ENCODE results near the gene LGR4. TPM values are rescaled to one million over a fixed set of nuclear protein-coding genes. Genes with fewer than 3 reads are reported as not detected.

The LGR4 gene
- total RNA-seq, 5 donors from 2014 or later (not counting 1 experiment from before 2014, with no cell fraction given): 0.68 to 2.4 (median 1.2) TPM

- Mint-ChIP-seq H3K36me3 (no peaks in the 10 kb centered on the region), H3K9me3 (no peaks in the 10 kb centered on the region), H3K4me1 (no peaks in the 10 kb centered on the region), H3K4me3 (no peak overlapping the region), H3K27me3 (no peaks in the 10 kb centered on the region), H3K27ac (no peak overlapping the region)
- Histone ChIP-seq H3K27me3 (replicated peaks in 1 of 2; ENCODE audit: control insufficient read depth in 2 of 2, extremely low read depth in 1 of 2, insufficient read depth in 2 of 2, low read length in 1 of 2) (no peaks in the 10 kb centered on the region), H3K9me3 (no peaks in the 10 kb centered on the region), H3K27ac (ENCODE audit: low read length) (no peak overlapping the region), H3K4me3 (ENCODE audit: control insufficient read depth in 1 of 2, extremely low read depth in 1 of 2, low read length in 1 of 2) (no peak overlapping the region), H3K4me1 (ENCODE audit: control insufficient read depth in 1 of 2, extremely low read depth in 1 of 2, insufficient read depth in 2 of 2, low read length in 2 of 2) (no peaks in the 10 kb centered on the region), H3K36me3 (ENCODE audit: control insufficient read depth in 2 of 2, extremely low read depth in 1 of 2, insufficient read depth in 1 of 2, low read length in 1 of 2) (no peaks in the 10 kb centered on the region)
- CTCF ChIA-PET: interaction anchor here (0.6 to 1.5 kb wide), 7 partner anchors 9 to 298 kb away, joined by 3 to 8 read pairs (median 3); partner anchors contain the start of gene LGR4 (in 1 of the 2)
- DNase-seq: no peak
- ATAC-seq (replicated peaks in 1 of 4): no peak
- POLR2A ChIA-PET: interaction anchor here in 1 of 2 donors (0.6 kb wide), 1 partner anchor 623 kb away, joined by 3 read pairs; no protein-coding TSS in a partner anchor
- WGBS (ENCODE audit: insufficient coverage): no CpG with 5 or more reads among the region's 4 CpGs
Measured at GRCh38 chr11:27481992-27482391, 9.4 kb upstream of the LGR4 start.

DNA sequence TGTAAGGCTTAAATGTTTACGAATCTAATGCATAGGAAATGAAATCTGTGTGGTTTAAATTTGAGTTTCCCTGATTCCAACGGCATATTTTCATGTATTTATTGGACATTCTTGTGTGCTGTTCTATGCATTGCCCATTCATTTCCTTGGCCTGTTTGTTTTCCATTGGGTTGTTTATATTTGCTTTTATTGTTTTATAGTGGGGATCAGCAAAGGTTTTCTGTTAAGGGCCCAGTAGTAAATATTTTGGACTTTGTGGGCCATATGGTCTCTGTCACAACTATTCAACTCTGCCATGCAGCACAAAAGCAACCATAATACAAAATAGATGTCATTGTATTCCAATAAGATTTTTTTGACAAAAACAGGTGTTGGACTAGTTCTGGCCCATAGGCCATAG is 5.2 kb upstream of the LGR4 start:
- Mint-ChIP-seq H3K27me3 (peaks cover 0 to 2% of the 10 kb centered on the region in 2 donors), H3K4me1 (peaks cover 0 to 6% (median 4%) of the 10 kb centered on the region in 3 donors), H3K4me3 (no peak overlapping the region), H3K27ac (no peak overlapping the region), H3K36me3 (no peaks in the 10 kb centered on the region), H3K9me3 (no peaks in the 10 kb centered on the region)
- no peak overlapping the region for H3K27ac ChIP-seq (ENCODE audit: low read length)
- 83% methylated on average over 1 of the region's 2 CpGs for WGBS (ENCODE audit: insufficient coverage)
- no peaks in the 10 kb centered on the region for H3K27me3 ChIP-seq (replicated peaks in 1 of 2; ENCODE audit: control insufficient read depth in 2 of 2, extremely low read depth in 1 of 2, insufficient read depth in 2 of 2, low read length in 1 of 2)
- ATAC-seq (replicated peaks in 1 of 4) (no peak), DNase-seq (no peak)
- no peak overlapping the region for H3K4me3 ChIP-seq (ENCODE audit: control insufficient read depth in 1 of 2, extremely low read depth in 1 of 2, low read length in 1 of 2)
- POLR2A ChIA-PET: no interaction called here
- H3K4me1 ChIP-seq (ENCODE audit: control insufficient read depth in 1 of 2, extremely low read depth in 1 of 2, insufficient read depth in 2 of 2, low read length in 2 of 2): no peaks in the 10 kb centered on the region
- no peaks in the 10 kb centered on the region for H3K9me3 ChIP-seq
- H3K36me3 ChIP-seq (ENCODE audit: control insufficient read depth in 2 of 2, extremely low read depth in 1 of 2, insufficient read depth in 1 of 2, low read length in 1 of 2): no peaks in the 10 kb centered on the region
- CTCF ChIA-PET: no interaction called here

DNA sequence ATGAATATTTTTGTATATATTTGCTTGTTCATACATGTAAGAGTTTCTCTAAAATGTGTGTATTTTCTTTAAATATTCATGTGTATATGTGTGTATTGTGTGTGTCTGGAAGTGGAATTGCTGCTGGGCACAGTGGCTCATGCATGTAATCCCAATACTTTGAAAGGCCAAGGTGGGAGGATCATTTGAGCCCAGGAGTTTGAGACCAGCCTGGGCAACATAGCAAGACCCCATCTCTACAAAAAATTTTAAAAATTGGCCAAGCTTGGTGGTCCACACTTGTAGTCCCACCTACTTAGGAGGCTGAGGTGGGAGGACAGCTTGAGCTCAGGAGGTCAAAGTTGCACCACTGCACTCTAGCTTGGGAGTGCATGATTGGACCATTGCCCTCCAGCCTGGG is 4.7 kb upstream of the LGR4 start:
- H3K27ac Mint-ChIP-seq: no peak overlapping the region
- H3K27me3 ChIP-seq (replicated peaks in 1 of 2; ENCODE audit: control insufficient read depth in 2 of 2, extremely low read depth in 1 of 2, insufficient read depth in 2 of 2, low read length in 1 of 2): peaks cover 0 to 2% of the 10 kb centered on the region in 2 experiments
- no peaks in the 10 kb centered on the region for H3K36me3 Mint-ChIP-seq
- no peaks in the 10 kb centered on the region for H3K9me3 Mint-ChIP-seq
- no peak overlapping the region for H3K4me3 Mint-ChIP-seq
- ChIA-PET POLR2A (interaction anchor here in 1 of 2 donors (0.6 kb wide), 1 partner anchor 123 kb away, joined by 4 read pairs; no protein-coding TSS in a partner anchor), CTCF (interaction anchor here in 1 of 2 donors (0.9 kb wide), 1 partner anchor 9 kb away, joined by 4 read pairs; no protein-coding TSS in a partner anchor)
- no peak overlapping the region for H3K27ac ChIP-seq (ENCODE audit: low read length)
- ATAC-seq (replicated peaks in 1 of 4) (no peak), DNase-seq (no peak)
- H3K9me3 ChIP-seq: no peaks in the 10 kb centered on the region
- H3K4me3 ChIP-seq (ENCODE audit: control insufficient read depth in 1 of 2, extremely low read depth in 1 of 2, low read length in 1 of 2): no peak overlapping the region
- H3K4me1 ChIP-seq (ENCODE audit: control insufficient read depth in 1 of 2, extremely low read depth in 1 of 2, insufficient read depth in 2 of 2, low read length in 2 of 2): peaks cover 0 to 3% of the 10 kb centered on the region in 2 experiments
- peaks cover 3 to 9% (median 4%) of the 10 kb centered on the region in 3 donors for H3K4me1 Mint-ChIP-seq
- H3K27me3 Mint-ChIP-seq: peaks cover 0 to 6% of the 10 kb centered on the region in 2 donors
- H3K36me3 ChIP-seq (ENCODE audit: control insufficient read depth in 2 of 2, extremely low read depth in 1 of 2, insufficient read depth in 1 of 2, low read length in 1 of 2): no peaks in the 10 kb centered on the region

GRCh38 chr11:27475622-27476021 is 3.0 kb upstream of the LGR4 start:
- 100% methylated on average over 1 of the region's 5 CpGs for WGBS (ENCODE audit: insufficient coverage)
- CTCF ChIA-PET: interaction anchor here in 1 of 2 donors (1.0 to 1.3 kb wide), 2 partner anchors 10 to 20 kb away, joined by 5 to 6 read pairs; no protein-coding TSS in a partner anchor
- H3K27me3 Mint-ChIP-seq: peaks cover 4 to 8% of the 10 kb centered on the region in 2 donors

GRCh38 chr11:27473017-27473406 is 422 bp upstream of the LGR4 start:
- H3K4me3 Mint-ChIP-seq: peak overlapping the region; percentile 86 to 96 (median 94)
- H3K4me3 ChIP-seq (ENCODE audit: control insufficient read depth in 1 of 2, extremely low read depth in 1 of 2, low read length in 1 of 2): peak overlapping the region in 1 of 2 donors; percentile 65
- WGBS (ENCODE audit: insufficient coverage): no CpG with 5 or more reads among the region's 9 CpGs
- POLR2A ChIA-PET: interaction anchor here in 1 of 2 donors (0.6 to 0.7 kb wide), 2 partner anchors 99 to 107 kb away, joined by 10 to 14 read pairs; no protein-coding TSS in a partner anchor
- CTCF ChIA-PET: interaction anchor here (0.8 to 2.6 kb wide), 6 partner anchors 9 to 29 kb away, joined by 4 to 15 read pairs (median 8); no protein-coding TSS in a partner anchor
- no peak overlapping the region for H3K27ac Mint-ChIP-seq
- H3K4me1 ChIP-seq (ENCODE audit: control insufficient read depth in 1 of 2, extremely low read depth in 1 of 2, insufficient read depth in 2 of 2, low read length in 2 of 2): peaks cover 2 to 13% of the 10 kb centered on the region in 2 experiments
- ATAC-seq (replicated peaks in 1 of 4) (no peak), DNase-seq (no peak)
- no peaks in the 10 kb centered on the region for H3K9me3 Mint-ChIP-seq
- no peaks in the 10 kb centered on the region for H3K9me3 ChIP-seq
- no peaks in the 10 kb centered on the region for H3K36me3 ChIP-seq (ENCODE audit: control insufficient read depth in 2 of 2, extremely low read depth in 1 of 2, insufficient read depth in 1 of 2, low read length in 1 of 2)
- peaks cover 17 to 23% (median 18%) of the 10 kb centered on the region in 3 donors for H3K4me1 Mint-ChIP-seq
- peaks cover 11 to 12% of the 10 kb centered on the region in 2 donors for H3K27me3 Mint-ChIP-seq
- H3K27ac ChIP-seq (ENCODE audit: low read length): no peak overlapping the region
- H3K36me3 Mint-ChIP-seq: no peaks in the 10 kb centered on the region
- H3K27me3 ChIP-seq (replicated peaks in 1 of 2; ENCODE audit: control insufficient read depth in 2 of 2, extremely low read depth in 1 of 2, insufficient read depth in 2 of 2, low read length in 1 of 2): peaks cover 0 to 13% of the 10 kb centered on the region in 2 experiments

More at GRCh38 chr11:27475622-27476021, 3.0 kb upstream of the LGR4 start:
- DNase-seq: no peak
- peaks cover 2 to 13% of the 10 kb centered on the region in 2 experiments for H3K4me1 ChIP-seq (ENCODE audit: control insufficient read depth in 1 of 2, extremely low read depth in 1 of 2, insufficient read depth in 2 of 2, low read length in 2 of 2)
- peaks cover 13 to 19% (median 14%) of the 10 kb centered on the region in 3 donors for H3K4me1 Mint-ChIP-seq
- no peaks in the 10 kb centered on the region for H3K36me3 Mint-ChIP-seq
- H3K4me3 ChIP-seq (ENCODE audit: control insufficient read depth in 1 of 2, extremely low read depth in 1 of 2, low read length in 1 of 2): no peak overlapping the region
- no peaks in the 10 kb centered on the region for H3K36me3 ChIP-seq (ENCODE audit: control insufficient read depth in 2 of 2, extremely low read depth in 1 of 2, insufficient read depth in 1 of 2, low read length in 1 of 2)
- no peak overlapping the region for H3K4me3 Mint-ChIP-seq
- no peak overlapping the region for H3K27ac Mint-ChIP-seq
- no peak overlapping the region for H3K27ac ChIP-seq (ENCODE audit: low read length)
- POLR2A ChIA-PET: no interaction called here
- no peak for ATAC-seq (replicated peaks in 1 of 4)
- no peaks in the 10 kb centered on the region for H3K9me3 Mint-ChIP-seq
- H3K9me3 ChIP-seq: no peaks in the 10 kb centered on the region
- H3K27me3 ChIP-seq (replicated peaks in 1 of 2; ENCODE audit: control insufficient read depth in 2 of 2, extremely low read depth in 1 of 2, insufficient read depth in 2 of 2, low read length in 1 of 2): peaks cover 0 to 13% of the 10 kb centered on the region in 2 experiments

DNA sequence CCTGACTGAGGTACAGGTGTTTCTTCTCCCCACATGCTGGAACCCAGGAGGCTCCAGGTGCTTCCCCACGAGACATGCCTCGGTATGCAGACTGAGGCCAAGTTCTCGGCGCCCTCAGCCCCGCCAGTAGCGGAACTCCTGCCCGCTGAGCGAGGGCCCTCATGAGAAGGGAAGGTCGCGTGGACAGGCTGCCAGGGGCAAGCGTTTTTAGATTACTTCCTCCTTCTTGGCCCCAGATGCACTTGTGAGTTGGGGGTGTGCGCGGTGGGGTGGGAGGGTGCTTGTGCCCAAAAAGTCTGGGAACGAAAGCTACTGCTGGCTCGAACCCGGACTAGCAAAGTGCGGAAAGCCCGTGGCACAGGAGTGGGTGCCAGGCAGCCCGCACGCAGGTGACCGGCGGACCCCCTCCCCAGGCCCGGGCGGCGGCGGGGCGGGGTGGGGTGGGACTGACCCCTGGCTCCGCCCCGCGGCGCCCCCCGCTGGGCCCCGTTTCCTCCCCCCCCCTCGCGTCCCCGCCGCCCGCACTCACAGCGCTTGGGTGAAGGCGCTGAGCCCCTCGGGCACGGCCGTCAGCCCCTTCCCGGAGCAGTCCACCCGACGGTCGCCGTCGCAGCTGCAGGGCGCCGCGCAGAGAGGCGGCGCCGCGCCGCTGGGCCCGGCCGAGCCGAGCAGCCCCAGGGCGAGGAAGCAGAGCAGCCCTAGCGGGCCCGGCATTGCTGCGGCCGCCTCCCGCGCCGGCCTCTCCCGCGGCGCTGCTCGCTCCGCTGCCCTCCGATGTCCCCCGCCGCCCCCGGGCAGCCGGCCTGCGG is 797 bp downstream of the LGR4 start:
- no peak overlapping the region for H3K27ac ChIP-seq (ENCODE audit: low read length)
- peak in 19 of 35 experiments; percentile 0 to 32 (median 13) for DNase-seq
- Mint-ChIP-seq H3K4me3 (peak overlapping the region; percentile 83 to 86 (median 84)), H3K9me3 (no peaks in the 10 kb centered on the region), H3K27me3 (peaks cover 15 to 19% of the 10 kb centered on the region in 2 donors), H3K27ac (peak overlapping the region in 1 of 2 donors; percentile 34), H3K4me1 (peaks cover 17 to 23% (median 18%) of the 10 kb centered on the region in 3 donors), H3K36me3 (no peaks in the 10 kb centered on the region)
- H3K36me3 ChIP-seq (ENCODE audit: control insufficient read depth in 2 of 2, extremely low read depth in 1 of 2, insufficient read depth in 1 of 2, low read length in 1 of 2): no peaks in the 10 kb centered on the region
- peaks cover 2 to 13% of the 10 kb centered on the region in 2 experiments for H3K4me1 ChIP-seq (ENCODE audit: control insufficient read depth in 1 of 2, extremely low read depth in 1 of 2, insufficient read depth in 2 of 2, low read length in 2 of 2)
- WGBS (ENCODE audit: insufficient coverage): 2% methylated on average over 63 of the region's 79 CpGs
- ChIA-PET CTCF (interaction anchor here (0.6 to 2.6 kb wide), 5 partner anchors 10 to 26 kb away, joined by 3 to 15 read pairs (median 8); no protein-coding TSS in a partner anchor), POLR2A (no interaction called here)
- H3K27me3 ChIP-seq (replicated peaks in 1 of 2; ENCODE audit: control insufficient read depth in 2 of 2, extremely low read depth in 1 of 2, insufficient read depth in 2 of 2, low read length in 1 of 2): peaks cover 0 to 13% of the 10 kb centered on the region in 2 experiments
- H3K4me3 ChIP-seq (ENCODE audit: control insufficient read depth in 1 of 2, extremely low read depth in 1 of 2, low read length in 1 of 2): peak overlapping the region; percentile 45 to 75
- H3K9me3 ChIP-seq: no peaks in the 10 kb centered on the region
- ATAC-seq (replicated peaks in 1 of 4): peak; percentile 52 to 71 (median 64)
